ENCODE data around the gene AK1. TPM values are rescaled to one million over a fixed set of nuclear protein-coding genes. Genes with fewer than 3 reads are reported as not detected.

AK1 gene
- total and polyA plus RNA-seq, 2 of the 8 experiments (the other 6 are each of a cell fraction or from before 2014, with no cell fraction given) = 37.9 to 39.2 TPM

DNA sequence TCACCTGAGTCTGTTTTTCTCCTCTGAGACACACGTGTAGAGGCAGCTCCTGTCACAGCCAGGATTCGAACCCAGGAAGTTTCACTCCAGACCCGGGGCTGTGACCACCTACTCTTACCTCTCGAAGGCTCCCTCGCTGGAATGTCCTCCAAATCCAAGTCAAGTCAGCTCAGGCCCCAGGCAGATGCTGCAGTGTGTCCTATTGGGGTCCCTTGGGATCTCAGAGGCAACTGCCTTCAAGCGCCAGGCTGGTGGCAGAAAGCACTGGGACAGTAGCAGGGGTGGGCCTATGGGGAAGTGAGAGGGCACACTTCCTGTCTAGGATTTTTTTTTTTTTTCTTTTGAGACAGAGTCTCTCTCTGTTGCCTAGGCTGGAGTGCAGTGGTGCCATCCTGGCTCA is 40.1 kb upstream of the AK1 start:
- H3K23me2 ChIP-seq (ENCODE audit: low read depth, low read length) = peaks cover 5% of the 10 kb centered on the region
- no peak overlapping the region for H3K27ac ChIP-seq (ENCODE audit: low read depth, low read length)
- no peak overlapping the region for H4K5ac ChIP-seq (ENCODE audit: insufficient read length, low read depth, low read length)
- H3K18ac ChIP-seq (ENCODE audit: extremely low read depth, low read length) = no peak overlapping the region
- no peak overlapping the region for H2BK20ac ChIP-seq (ENCODE audit: low read length)
- H3K4me1 ChIP-seq (replicated peaks in 1 of 4; ENCODE audit: control insufficient read depth in 3 of 4, insufficient read depth in 4 of 4, low read length in 3 of 4) = peaks cover 4 to 8% (median 7%) of the 10 kb centered on the region in 4 experiments
- no peaks in the 10 kb centered on the region for H3K9me3 ChIP-seq (ENCODE audit: insufficient read depth in 2 of 2, low read depth in 1 of 2, low read length in 1 of 2)
- no peaks in the 10 kb centered on the region for H3K36me3 ChIP-seq (ENCODE audit: control insufficient read depth in 2 of 4, insufficient read depth in 4 of 4, low read length in 3 of 4)
- H2BK5ac ChIP-seq (ENCODE audit: low read depth, low read length) = 0 out of 2 replicates have a peak overlapping the region, but pooled peaks have one; percentile 15
- TF ChIP-seq CHD2 (IDR thresholded peaks at IDR 0.05; ENCODE audit: low read length) = no peak
- no peak for TF ChIP-seq KDM5A (IDR thresholded peaks at IDR 0.05; ENCODE audit: low read length)
- no peak for TF ChIP-seq RAD21 (IDR thresholded peaks at IDR 0.05 in 1 of 2, conservative IDR thresholded peaks at IDR 0.05 in 1 of 2; ENCODE audit: low read depth in 2 of 2, low read length in 2 of 2)
- TF ChIP-seq EP300 (IDR thresholded peaks at IDR 0.05; ENCODE audit: borderline replicate concordance in 1 of 2, low read depth in 2 of 2, low read length in 2 of 2) = no peak
- no peak for TF ChIP-seq MAFK (IDR thresholded peaks at IDR 0.05; ENCODE audit: low read depth, low read length)
- TF ChIP-seq, protein P1, sequence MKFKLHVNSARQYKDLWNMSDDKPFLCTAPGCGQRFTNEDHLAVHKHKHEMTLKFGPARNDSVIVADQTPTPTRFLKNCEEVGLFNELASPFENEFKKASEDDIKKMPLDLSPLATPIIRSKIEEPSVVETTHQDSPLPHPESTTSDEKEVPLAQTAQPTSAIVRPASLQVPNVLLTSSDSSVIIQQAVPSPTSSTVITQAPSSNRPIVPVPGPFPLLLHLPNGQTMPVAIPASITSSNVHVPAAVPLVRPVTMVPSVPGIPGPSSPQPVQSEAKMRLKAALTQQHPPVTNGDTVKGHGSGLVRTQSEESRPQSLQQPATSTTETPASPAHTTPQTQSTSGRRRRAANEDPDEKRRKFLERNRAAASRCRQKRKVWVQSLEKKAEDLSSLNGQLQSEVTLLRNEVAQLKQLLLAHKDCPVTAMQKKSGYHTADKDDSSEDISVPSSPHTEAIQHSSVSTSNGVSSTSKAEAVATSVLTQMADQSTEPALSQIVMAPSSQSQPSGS (IDR thresholded peaks at IDR 0.05; ENCODE audit: low read length) = no peak
- TF ChIP-seq FOSL1 (IDR thresholded peaks at IDR 0.05; ENCODE audit: insufficient read depth, low read depth, low read length) = no peak
- no peak for TF ChIP-seq TCF12 (IDR thresholded peaks at IDR 0.05; ENCODE audit: low read depth, low read length)
- TF ChIP-seq, protein P2, sequence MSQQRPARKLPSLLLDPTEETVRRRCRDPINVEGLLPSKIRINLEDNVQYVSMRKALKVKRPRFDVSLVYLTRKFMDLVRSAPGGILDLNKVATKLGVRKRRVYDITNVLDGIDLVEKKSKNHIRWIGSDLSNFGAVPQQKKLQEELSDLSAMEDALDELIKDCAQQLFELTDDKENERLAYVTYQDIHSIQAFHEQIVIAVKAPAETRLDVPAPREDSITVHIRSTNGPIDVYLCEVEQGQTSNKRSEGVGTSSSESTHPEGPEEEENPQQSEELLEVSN (IDR thresholded peaks at IDR 0.05) = no peak
- TF ChIP-seq ASH2L (IDR thresholded peaks at IDR 0.05; ENCODE audit: low read length) = no peak
- peak overlapping the region in 1 of 4 experiments; percentile 27; a peak in 1 of 8 replicates for H3K4me3 ChIP-seq (ENCODE audit: extremely low read depth in 1 of 4, insufficient read depth in 2 of 4, low read depth in 3 of 4, low read length in 4 of 4)
- H4K8ac ChIP-seq (ENCODE audit: extremely low read depth, insufficient read depth, low read length) = no peak overlapping the region
- H3K4ac ChIP-seq (replicated peaks; ENCODE audit: insufficient read length, low read depth, low read length) = no peak overlapping the region
- peaks cover 0 to 14% (median 10%) of the 10 kb centered on the region in 4 experiments; a peak in 5 of 7 replicates for H3K27me3 ChIP-seq (replicated peaks in 1 of 4; ENCODE audit: control insufficient read depth in 3 of 4, extremely low read depth in 1 of 4, insufficient read depth in 3 of 4, low read length in 3 of 4)
- 89% methylated on average over 6 of the region's 6 CpGs; no CpG with 5 or more reads in 1 of the 2 experiments for WGBS, 2 experiments (ENCODE audit: extremely low coverage in 1 of 2, insufficient coverage in 1 of 2, insufficient read length in 1 of 2, insufficient replicate concordance in 2 of 2, low coverage in 1 of 2, low lambda C conversion rate in 2 of 2, missing lambda C conversion rate in 1 of 2)
- ChIA-PET CTCF (ENCODE audit: partially characterized antibody) (interaction anchor here (0.6 to 6.7 kb wide), 15 partner anchors 9 to 182 kb away, joined by 3 to 114 read pairs (median 4); partner anchors contain the start of genes ST6GALNAC6 and TOR2A), POLR2A (ENCODE audit: partially characterized antibody) (interaction anchor here (0.8 to 3.7 kb wide), 6 partner anchors 10 to 44 kb away, joined by 3 to 16 read pairs (median 5); partner anchors contain the start of gene ST6GALNAC6)
- peak overlapping the region in 1 of 2 experiments; percentile 92; a peak in 1 of 4 replicates for H3K4me2 ChIP-seq (ENCODE audit: insufficient read depth in 1 of 2, low read depth in 2 of 2, low read length in 2 of 2)
- no peak overlapping the region for H2BK15ac ChIP-seq (ENCODE audit: low read length)
- H3K14ac ChIP-seq (ENCODE audit: insufficient read length) = no peak overlapping the region
- no peaks in the 10 kb centered on the region for H3K79me2 ChIP-seq (ENCODE audit: control insufficient read depth in 1 of 2, insufficient read depth in 2 of 2, low read length in 2 of 2)
- no peaks in the 10 kb centered on the region for H3K79me1 ChIP-seq (ENCODE audit: low read depth, low read length)
- H2AFZ ChIP-seq (ENCODE audit: low read length) = no peak overlapping the region
- H4K20me1 ChIP-seq (replicated peaks in 1 of 2; ENCODE audit: control insufficient read depth in 1 of 2, insufficient read depth in 2 of 2, low read length in 2 of 2) = peaks cover 0 to 3% of the 10 kb centered on the region in 2 experiments
- no peak overlapping the region for H3K23ac ChIP-seq (ENCODE audit: insufficient read length)
- H3K9ac ChIP-seq (replicated peaks in 1 of 4; ENCODE audit: extremely low read depth in 1 of 4, low read depth in 3 of 4, low read length in 3 of 4) = no peak overlapping the region
- H2BK120ac ChIP-seq (replicated peaks; ENCODE audit: low read depth, low read length) = no peak overlapping the region
- H2AK5ac ChIP-seq (ENCODE audit: low read depth, low read length) = no peak overlapping the region
- no peak for FAIRE-seq
- H4K91ac ChIP-seq (replicated peaks; ENCODE audit: insufficient read length, low read length) = no peak overlapping the region
- no peak for DNase-seq (ENCODE audit: low read depth in 1 of 2, low spot score in 2 of 2)
- H2BK12ac ChIP-seq (ENCODE audit: low read depth, low read length) = no peak overlapping the region
- H3K56ac ChIP-seq (replicated peaks; ENCODE audit: insufficient read length, low read depth, low read length) = no peak overlapping the region

Data from H1 (cell line).